Nephron progenitor cell (in vitro differentiated cells): ENCODE measurements around the gene CTSW.

Experiments
- DNase-seq: peaks from one replicate; pipeline ENCODE4 v3.0.0; 2021
- H3K27ac Mint-ChIP-seq: 2 replicates; pipeline ENCODE4 v1.8.0; 2021; ENCODE audit warnings: mild to moderate bottlenecking, moderate library complexity, mixed read lengths
- H3K27me3 Mint-ChIP-seq: 2 replicates; pipeline ENCODE4 v1.8.0; 2021; ENCODE audit warnings: mild to moderate bottlenecking, low read depth, mixed read lengths; ENCODE audit not compliant: poor library complexity
- H3K36me3 Mint-ChIP-seq: 2 replicates; pipeline ENCODE4 v1.8.0; 2021; ENCODE audit warnings: low read depth, mixed read lengths
- H3K4me1 Mint-ChIP-seq: 2 replicates; pipeline ENCODE4 v1.8.0; 2021; ENCODE audit warnings: mixed read lengths
- H3K4me3 Mint-ChIP-seq: 2 replicates; pipeline ENCODE4 v1.8.0; 2021; ENCODE audit warnings: mild to moderate bottlenecking, moderate library complexity, mixed read lengths
- H3K9me3 Mint-ChIP-seq: 2 replicates; pipeline ENCODE4 v1.8.0; 2021; ENCODE audit warnings: mild to moderate bottlenecking, moderate library complexity, mixed read lengths
- CTCF ChIP-seq: fragments of 200-600 bp; sonication (generic); IDR thresholded peaks from 2 replicates; pipeline ENCODE4 v1.5.0; 2021; ENCODE audit warnings: antibody characterized with exemption

CTSW gene

GRCh38 chr11:65871811-65872548 lies 7.7 kb upstream of the CTSW start:
- peaks cover 45% of the 10 kb centered on the region for H3K4me1 Mint-ChIP-seq
- peak overlapping the region; percentile 85 for H3K4me3 Mint-ChIP-seq
- H3K36me3 Mint-ChIP-seq, result peaks cover 7% of the 10 kb centered on the region
- H3K9me3 Mint-ChIP-seq, result no peaks in the 10 kb centered on the region
- no peaks in the 10 kb centered on the region for H3K27me3 Mint-ChIP-seq
- TF ChIP-seq CTCF, result no peak
- peak; percentile 54 for DNase-seq
- H3K27ac Mint-ChIP-seq, result peak overlapping the region; percentile 61

GRCh38 chr11:65872586-65873317 lies 6.9 kb upstream of the CTSW start, which contains the start of gene EFEMP2:
EFEMP2 (minus strand) TSS chr11:65872800; CDS start chr11:65872354, 446 bp downstream.
- Mint-ChIP-seq H3K27ac (peak within 1 kb of the TSS; percentile 83), H3K4me1 (peaks cover 38% of the 10 kb centered on the region), H3K36me3 (no peaks in the 10 kb centered on the region), H3K9me3 (no peaks in the 10 kb centered on the region), H3K4me3 (peak within 1 kb of the TSS; percentile 91), H3K27me3 (no peaks in the 10 kb centered on the region)
- no peak for TF ChIP-seq CTCF
- DNase-seq, result peak; percentile 74

- Mint-ChIP-seq H3K27ac (peak overlapping the region; percentile 83), H3K4me1 (peaks cover 39% of the 10 kb centered on the region), H3K36me3 (no peaks in the 10 kb centered on the region), H3K27me3 (no peaks in the 10 kb centered on the region), H3K4me3 (peak overlapping the region; percentile 91), H3K9me3 (no peaks in the 10 kb centered on the region)
- TF ChIP-seq CTCF, result no peak
- DNase-seq, result peak; percentile 98
Measured at GRCh38 chr11:65873318-65874156, 6.1 kb upstream of the CTSW start.

- peaks cover 15% of the 10 kb centered on the region for H3K4me1 Mint-ChIP-seq
- no peak for TF ChIP-seq CTCF
- no peak overlapping the region for H3K27ac Mint-ChIP-seq
- H3K9me3 Mint-ChIP-seq, result no peaks in the 10 kb centered on the region
- no peaks in the 10 kb centered on the region for H3K27me3 Mint-ChIP-seq
- H3K4me3 Mint-ChIP-seq, result no peak overlapping the region
- peaks cover 14% of the 10 kb centered on the region for H3K36me3 Mint-ChIP-seq
- no peak for DNase-seq
Measured at GRCh38 chr11:65880027-65880426, 390 bp downstream of the CTSW start.

GRCh38 chr11:65880844-65881421 lies 1.3 kb downstream of the CTSW start:
- no peaks in the 10 kb centered on the region for H3K27me3 Mint-ChIP-seq
- TF ChIP-seq CTCF, result no peak
- peaks cover 23% of the 10 kb centered on the region for H3K36me3 Mint-ChIP-seq
- H3K9me3 Mint-ChIP-seq, result no peaks in the 10 kb centered on the region
- no peak overlapping the region for H3K4me3 Mint-ChIP-seq
- no peak overlapping the region for H3K27ac Mint-ChIP-seq
- no peak for DNase-seq
- H3K4me1 Mint-ChIP-seq, result peaks cover 15% of the 10 kb centered on the region
